Chondrocyte (in vitro differentiated cells): Measurements from ENCODE around the gene RRAGB. TPM values are rescaled to one million over a fixed set of nuclear protein-coding genes. Genes with fewer than 3 reads are reported as not detected.
A peak's percentile ranks its signal among the peaks of the same experiment; 100 is the strongest.
"Not testable (repeated sequence)": the region's sequence is repeated elsewhere in the genome, so short reads cannot be mapped to it uniquely, and the experiment has no call there.

ENCODE experiments used
- DNase-seq: peaks from one replicate; pipeline ENCODE4 v3.0.0; 2021; ENCODE audit warnings: mixed read lengths, low spot score
- H3K27ac Mint-ChIP-seq: one replicate; pipeline ENCODE4 v1.8.0; 2021; ENCODE audit warnings: mild to moderate bottlenecking, moderate library complexity, mixed read lengths; ENCODE audit not compliant: unreplicated experiment
- H3K27me3 Mint-ChIP-seq: 2 replicates; pipeline ENCODE4 v1.8.0; 2021; ENCODE audit warnings: low read depth, mixed read lengths
- H3K36me3 Mint-ChIP-seq: 2 replicates; pipeline ENCODE4 v1.8.0; 2021; ENCODE audit warnings: low read depth, mixed read lengths
- H3K4me1 Mint-ChIP-seq: 2 replicates; pipeline ENCODE4 v1.8.0; 2021; ENCODE audit warnings: low read depth, mild to moderate bottlenecking, mixed read lengths
- H3K4me3 Mint-ChIP-seq: one replicate; pipeline ENCODE4 v1.8.0; 2021; ENCODE audit warnings: mild to moderate bottlenecking, moderate library complexity, mixed read lengths; ENCODE audit not compliant: unreplicated experiment
- H3K9me3 Mint-ChIP-seq: 2 replicates; pipeline ENCODE4 v1.8.0; 2021; ENCODE audit warnings: low read depth, mixed read lengths
- long read RNA-seq: library from polyadenylated mRNA; stranded (forward); transcript quantifications from one replicate; pipeline ENCODE4 v2.0.0, GENCODE V29; 2021
- total RNA-seq: library from RNA; stranded (reverse); gene quantifications from 3 replicates; pipeline ENCODE4 v1.2.1, GENCODE V29; 2021
- TF ChIP-seq, protein P1 (sequence below): fragments of 200-600 bp; sonication (generic); IDR thresholded peaks from 2 replicates; pipeline ENCODE4 v1.5.0; 2021; ENCODE audit warnings: antibody characterized with exemption, mild to moderate bottlenecking, moderate library complexity

RRAGB gene, protein sequence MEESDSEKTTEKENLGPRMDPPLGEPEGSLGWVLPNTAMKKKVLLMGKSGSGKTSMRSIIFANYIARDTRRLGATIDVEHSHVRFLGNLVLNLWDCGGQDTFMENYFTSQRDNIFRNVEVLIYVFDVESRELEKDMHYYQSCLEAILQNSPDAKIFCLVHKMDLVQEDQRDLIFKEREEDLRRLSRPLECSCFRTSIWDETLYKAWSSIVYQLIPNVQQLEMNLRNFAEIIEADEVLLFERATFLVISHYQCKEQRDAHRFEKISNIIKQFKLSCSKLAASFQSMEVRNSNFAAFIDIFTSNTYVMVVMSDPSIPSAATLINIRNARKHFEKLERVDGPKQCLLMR
- total RNA-seq: 18.2 to 21.8 TPM (median 19.0 TPM) in 3 replicates
- long read RNA-seq, transcript RRAGB-202 (10 exons, 2,061 nt): major isoform, 33 of 45 reads
- long read RNA-seq, partial matches to known transcripts: 2 of 45 reads
- long read RNA-seq, other reads (novel, unspliced or antisense): 9 of 45 reads

DNA sequence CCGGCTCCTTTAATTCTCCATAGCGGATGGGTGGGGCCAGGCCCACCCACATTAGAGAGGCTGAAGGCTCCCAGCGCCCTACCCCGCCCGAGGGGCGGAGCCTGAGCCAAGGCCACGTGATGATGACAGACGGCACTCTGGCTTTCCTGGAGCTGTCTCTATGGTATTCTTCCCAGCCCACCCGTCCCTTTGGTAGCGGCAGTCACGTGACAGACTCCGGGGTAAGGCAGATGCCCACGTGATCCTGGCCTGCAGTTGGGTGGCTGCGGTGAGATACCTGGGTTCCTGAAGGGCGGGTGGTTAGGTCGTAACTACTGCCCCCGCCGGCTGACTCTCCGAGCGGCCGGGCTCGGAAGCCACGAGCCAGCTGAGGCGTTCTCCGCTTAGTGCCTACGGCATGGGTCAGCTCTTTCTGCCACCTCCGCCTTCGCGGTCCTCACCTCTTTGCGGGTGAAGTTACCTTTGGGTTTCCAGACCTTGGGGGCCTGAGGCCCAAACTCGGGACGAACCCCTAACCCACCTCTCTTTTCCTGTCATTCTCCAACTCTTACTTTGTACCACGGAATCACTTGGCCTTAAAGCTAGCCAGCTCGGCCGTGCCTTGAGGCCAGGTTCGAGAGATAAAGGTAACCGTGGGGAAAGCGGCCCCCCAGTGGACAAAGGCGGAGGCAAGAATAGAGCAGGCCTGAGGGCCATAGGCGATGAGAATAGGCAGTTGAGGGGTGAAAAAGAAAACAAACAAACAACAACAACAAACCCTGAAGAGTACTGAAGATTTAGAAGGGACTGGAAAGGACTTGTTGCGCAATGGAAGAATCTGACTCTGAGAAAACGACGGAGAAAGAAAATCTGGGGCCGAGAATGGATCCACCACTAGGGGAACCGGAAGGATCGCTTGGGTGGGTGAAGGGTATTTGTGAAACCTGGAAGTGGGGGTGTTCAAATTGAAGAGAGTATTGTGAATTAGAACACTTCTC is at the start of gene RRAGB:
Gene RRAGB (plus strand): TSS at position 229 of the 977 bp plus-strand sequence. CDS start 579 bp downstream, at position 808.
- Mint-ChIP-seq H3K36me3 (peaks cover 7% of the 10 kb centered on the region), H3K27me3 (no peaks in the 10 kb centered on the region), H3K4me3 (peak within 1 kb of the TSS; percentile 84), H3K9me3 (peaks cover 7% of the 10 kb centered on the region), H3K4me1 (peaks cover 17% of the 10 kb centered on the region), H3K27ac (peak within 1 kb of the TSS; percentile 92)
- DNase-seq: peak; percentile 92
- TF ChIP-seq, protein P1, sequence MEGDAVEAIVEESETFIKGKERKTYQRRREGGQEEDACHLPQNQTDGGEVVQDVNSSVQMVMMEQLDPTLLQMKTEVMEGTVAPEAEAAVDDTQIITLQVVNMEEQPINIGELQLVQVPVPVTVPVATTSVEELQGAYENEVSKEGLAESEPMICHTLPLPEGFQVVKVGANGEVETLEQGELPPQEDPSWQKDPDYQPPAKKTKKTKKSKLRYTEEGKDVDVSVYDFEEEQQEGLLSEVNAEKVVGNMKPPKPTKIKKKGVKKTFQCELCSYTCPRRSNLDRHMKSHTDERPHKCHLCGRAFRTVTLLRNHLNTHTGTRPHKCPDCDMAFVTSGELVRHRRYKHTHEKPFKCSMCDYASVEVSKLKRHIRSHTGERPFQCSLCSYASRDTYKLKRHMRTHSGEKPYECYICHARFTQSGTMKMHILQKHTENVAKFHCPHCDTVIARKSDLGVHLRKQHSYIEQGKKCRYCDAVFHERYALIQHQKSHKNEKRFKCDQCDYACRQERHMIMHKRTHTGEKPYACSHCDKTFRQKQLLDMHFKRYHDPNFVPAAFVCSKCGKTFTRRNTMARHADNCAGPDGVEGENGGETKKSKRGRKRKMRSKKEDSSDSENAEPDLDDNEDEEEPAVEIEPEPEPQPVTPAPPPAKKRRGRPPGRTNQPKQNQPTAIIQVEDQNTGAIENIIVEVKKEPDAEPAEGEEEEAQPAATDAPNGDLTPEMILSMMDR: peak; percentile 81

DNA sequence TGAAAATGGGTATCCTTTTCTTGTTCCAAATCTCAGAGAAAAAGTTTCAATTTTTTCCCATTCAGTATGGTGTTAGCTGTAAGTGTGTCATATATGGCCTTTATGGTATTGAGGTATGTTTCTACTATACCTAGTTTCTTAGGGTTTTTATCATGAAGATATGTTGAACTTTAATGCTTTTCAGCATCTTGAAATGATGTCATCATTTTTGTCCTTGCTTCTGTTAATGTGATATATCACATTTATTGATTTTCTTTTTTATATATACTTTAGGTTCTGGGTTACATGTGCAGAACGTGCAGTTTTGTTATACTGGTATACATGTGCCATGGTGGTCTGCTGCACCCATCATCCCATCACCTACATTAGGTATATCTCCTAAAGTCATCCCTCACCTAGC is 49.5 kb upstream of the RRAGB start:
- no peak overlapping the region for H3K27ac Mint-ChIP-seq
- H3K36me3 Mint-ChIP-seq: no peaks in the 10 kb centered on the region
- no peak for DNase-seq
- no peaks in the 10 kb centered on the region for H3K27me3 Mint-ChIP-seq
- H3K4me3 Mint-ChIP-seq: no peak overlapping the region
- TF ChIP-seq, protein P1: no peak
- peaks cover 64% of the 10 kb centered on the region for H3K9me3 Mint-ChIP-seq
- no peaks in the 10 kb centered on the region for H3K4me1 Mint-ChIP-seq

DNA sequence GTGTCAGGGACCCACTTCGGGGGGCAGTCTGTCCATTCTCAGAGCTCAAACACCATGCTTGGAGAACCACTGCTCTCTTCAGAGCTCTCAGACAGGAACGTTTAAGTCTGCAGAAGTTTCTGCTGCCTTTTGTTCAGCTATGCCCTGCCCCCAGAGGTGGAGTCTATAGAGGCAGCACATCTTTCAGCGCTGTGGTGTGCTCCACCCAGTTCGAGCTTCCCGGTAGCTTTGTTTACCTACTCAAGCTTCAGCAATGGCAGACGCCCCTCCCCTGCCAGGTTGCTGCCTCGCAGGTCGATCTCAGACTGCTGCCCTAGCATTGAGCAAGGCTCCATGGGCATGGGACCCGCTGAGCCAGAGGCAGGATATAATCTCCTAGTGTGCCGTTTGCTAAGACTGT is 29.0 kb upstream of the RRAGB start:
- not testable (repeated sequence) for H3K36me3 Mint-ChIP-seq, H3K27ac Mint-ChIP-seq, H3K4me3 Mint-ChIP-seq, H3K27me3 Mint-ChIP-seq, H3K4me1 Mint-ChIP-seq
- DNase-seq: peak; percentile 60
- H3K9me3 Mint-ChIP-seq: peaks cover 59% of the 10 kb centered on the region

DNA sequence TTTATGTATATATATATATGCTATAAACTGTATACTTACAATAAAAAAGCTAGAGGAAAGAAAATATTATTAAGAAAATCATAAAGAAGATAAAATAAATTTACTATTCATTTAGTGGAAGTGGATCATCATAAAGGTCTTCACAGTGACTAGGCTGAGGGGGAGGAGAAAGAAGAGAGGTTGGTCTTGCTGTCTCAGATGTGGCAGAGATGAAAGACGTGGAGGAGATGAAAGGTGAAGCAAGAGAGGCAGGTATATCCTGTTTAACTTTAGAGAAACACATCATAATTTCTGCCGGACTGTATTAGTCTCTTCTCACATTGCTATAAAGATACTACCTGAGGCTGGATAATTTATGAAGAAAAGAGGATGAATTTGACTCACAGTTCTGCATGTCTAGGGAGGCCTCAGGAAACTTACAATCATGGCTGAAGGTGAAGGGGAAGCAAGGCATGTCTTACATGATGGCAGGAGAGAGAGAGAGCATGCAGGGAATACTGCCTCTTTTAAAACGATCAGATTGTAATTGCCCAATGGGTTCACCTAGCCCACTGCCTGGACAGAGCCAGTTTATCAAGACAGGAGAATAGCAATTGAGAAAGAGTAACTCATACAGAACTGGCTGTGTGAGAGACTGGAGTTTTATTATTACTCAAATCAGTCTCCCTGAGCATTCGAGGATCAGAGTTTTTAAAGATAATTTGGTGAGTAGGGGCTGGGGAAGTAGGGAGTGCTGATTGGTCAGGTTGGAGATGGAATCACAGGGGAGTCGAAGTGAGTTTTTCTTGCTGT is 22.1 kb upstream of the RRAGB start:
- TF ChIP-seq, protein P1: no peak
- Mint-ChIP-seq H3K4me1 (no peaks in the 10 kb centered on the region), H3K36me3 (no peaks in the 10 kb centered on the region), H3K9me3 (peaks cover 33% of the 10 kb centered on the region), H3K4me3 (no peak overlapping the region), H3K27me3 (no peaks in the 10 kb centered on the region), H3K27ac (no peak overlapping the region)
- DNase-seq: no peak

DNA sequence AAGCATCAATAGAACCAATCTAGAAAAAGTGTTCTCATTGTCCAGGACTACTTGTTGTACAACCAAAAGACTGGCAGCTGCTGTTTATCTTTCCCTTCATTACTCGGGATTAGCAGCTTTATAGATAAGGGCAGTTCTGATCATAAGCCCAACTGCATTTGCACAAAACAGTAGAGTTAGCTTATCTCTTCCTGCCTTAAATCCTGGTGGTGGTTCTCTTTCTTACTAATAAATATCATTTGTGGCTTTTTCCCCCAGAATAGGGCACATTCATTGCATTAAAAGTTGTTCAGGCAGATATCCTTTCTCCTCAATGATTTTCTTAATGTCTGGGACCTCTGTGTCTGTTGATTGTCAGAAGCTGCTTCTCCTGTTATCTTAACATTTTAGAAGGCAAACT is 20.2 kb upstream of the RRAGB start:
- TF ChIP-seq, protein P1: no peak
- DNase-seq: no peak
- Mint-ChIP-seq H3K27me3 (no peaks in the 10 kb centered on the region), H3K9me3 (peaks cover 16% of the 10 kb centered on the region), H3K4me3 (no peak overlapping the region), H3K4me1 (no peaks in the 10 kb centered on the region), H3K36me3 (no peaks in the 10 kb centered on the region), H3K27ac (no peak overlapping the region)
